Endodermal cell (in vitro differentiated cells): Measurements from ENCODE around the gene DNASE1L3. TPM values are rescaled to one million over a fixed set of nuclear protein-coding genes. Genes with fewer than 3 reads are reported as not detected.
"Not testable (repeated sequence)": the region's sequence is repeated elsewhere in the genome, so short reads cannot be mapped to it uniquely, and the experiment has no call there.

Experiments used
- DNase-seq: peaks from one replicate; pipeline ENCODE4 v3.0.0-alpha.2; 2017
- H3K27ac ChIP-seq: 2 replicates; pipeline ENCODE4 v1.5.1; 2013; ENCODE audit warnings: mild to moderate bottlenecking, low read depth, low read length, moderate library complexity
- H3K27me3 ChIP-seq: 2 replicates; pipeline ENCODE4 v1.6.1; 2013; ENCODE audit warnings: mild to moderate bottlenecking, low read length, moderate library complexity; ENCODE audit not compliant: insufficient read depth, control insufficient read depth, poor library complexity, severe bottlenecking
- H3K36me3 ChIP-seq: 2 replicates; pipeline ENCODE4 v1.7.0; 2013; ENCODE audit warnings: mild to moderate bottlenecking, low read length, moderate library complexity; ENCODE audit not compliant: control insufficient read depth, insufficient read depth
- H3K4me1 ChIP-seq: one replicate; pipeline ENCODE4 v1.7.0; 2013; ENCODE audit warnings: low read length; ENCODE audit not compliant: control insufficient read depth, insufficient read depth
- H3K4me3 ChIP-seq: 2 replicates; pipeline ENCODE4 v1.5.1; 2013; ENCODE audit warnings: mild to moderate bottlenecking, low read length, moderate library complexity
- H3K9ac ChIP-seq: 2 replicates; pipeline ENCODE4 v1.6.1; 2013; ENCODE audit warnings: mild to moderate bottlenecking, low read length, moderate library complexity; ENCODE audit not compliant: poor library complexity, severe bottlenecking; ENCODE audit errors: extremely low read depth
- H3K9me3 ChIP-seq: 2 replicates; pipeline ENCODE4 v1.6.1; 2013; ENCODE audit warnings: mild to moderate bottlenecking, low read length, moderate library complexity; ENCODE audit not compliant: control insufficient read depth
- H3K27ac Mint-ChIP-seq: 2 replicates; pipeline ENCODE4 v1.8.0; 2020; ENCODE audit warnings: mixed read lengths
- H3K27me3 Mint-ChIP-seq: 2 replicates; pipeline ENCODE4 v1.8.0; 2021; ENCODE audit warnings: mild to moderate bottlenecking, mixed read lengths; ENCODE audit not compliant: insufficient read depth
- H3K36me3 Mint-ChIP-seq: 2 replicates; pipeline ENCODE4 v1.8.0; 2020; ENCODE audit warnings: low read depth, mixed read lengths
- H3K4me1 Mint-ChIP-seq: 2 replicates; pipeline ENCODE4 v1.8.0; 2020; ENCODE audit warnings: mixed read lengths
- H3K4me3 Mint-ChIP-seq: 2 replicates; pipeline ENCODE4 v1.8.0; 2020; ENCODE audit warnings: mild to moderate bottlenecking, moderate library complexity, mixed read lengths
- H3K9me3 Mint-ChIP-seq: 2 replicates; pipeline ENCODE4 v1.8.0; 2020; ENCODE audit warnings: mild to moderate bottlenecking, mixed read lengths
- WGBS, 2 experiments: methylation state at CpG; one replicate each; pipeline versions ENCODE4 v1.1.5 to v1.1.7; 2013; ENCODE audit warnings: missing lambda C conversion rate in 2 of 2, mixed read lengths in 1 of 2; ENCODE audit not compliant: insufficient coverage in 1 of 2, insufficient read length in 1 of 2; 5-methylcytosine and 5-hydroxymethylcytosine counted together
- total RNA-seq, 2 donors: library from RNA; stranded (reverse); fragmentation: NEBNext Ultra II Directional in 1 of 2; extraction: Animal tissue kit (Norgen Biotek cat#: 25700) in 1 of 2; gene quantifications; 2 replicates in 1 of 2; 3 replicates in 1 of 2; pipeline ENCODE4 v1.2.1, GENCODE V29; 2021
- TF ChIP-seq, protein P1 (sequence below): fragments of 200-600 bp; sonication (generic); conservative IDR thresholded peaks from 2 replicates; pipeline ENCODE4 v1.5.0; 2021; ENCODE audit warnings: antibody characterized with exemption, mild to moderate bottlenecking

The DNASE1L3 gene
- total RNA-seq, 2 donors from 2014 or later, result not detected

DNA sequence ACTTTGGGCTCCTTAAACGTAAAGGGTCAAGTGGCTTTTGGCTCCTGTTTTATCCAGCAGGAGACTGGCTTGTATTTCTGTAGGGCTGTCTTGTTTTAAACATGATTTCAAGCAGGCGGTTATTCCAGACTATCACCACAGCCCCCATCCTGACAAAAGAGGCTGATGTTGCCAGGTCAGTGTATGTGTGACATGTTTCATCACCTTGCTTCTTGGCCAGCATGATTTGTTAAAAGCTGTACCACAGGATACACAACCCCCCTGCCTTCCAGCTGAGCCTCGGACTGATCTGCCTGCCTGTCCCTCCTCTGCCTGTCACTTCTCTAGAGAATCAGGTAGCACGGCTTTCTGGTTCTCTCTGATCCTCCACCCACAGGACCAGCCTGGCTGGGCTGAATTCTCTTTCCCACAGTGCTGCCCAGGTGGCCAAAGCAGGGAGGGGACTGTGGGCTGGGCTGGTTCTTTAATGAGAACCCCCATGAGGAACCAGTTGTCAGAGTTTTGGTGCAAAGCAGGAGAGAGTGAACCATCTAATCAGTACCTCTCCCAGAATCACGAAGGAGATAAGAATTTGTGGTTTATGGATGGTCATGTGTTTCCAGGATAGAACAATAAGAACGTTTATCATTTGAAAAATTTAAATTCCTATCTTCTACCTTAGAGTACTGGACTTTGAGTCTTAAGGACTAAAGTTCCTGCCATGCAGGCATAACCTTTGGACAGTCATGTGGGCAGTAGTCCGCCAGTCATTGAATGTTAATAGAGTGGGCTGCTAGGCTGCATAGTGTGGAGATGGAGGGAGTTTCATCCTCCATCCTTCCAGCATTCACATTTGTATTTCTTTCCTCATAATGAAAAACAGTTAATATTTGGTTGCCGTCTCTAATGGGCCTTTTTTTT, 35.6 kb upstream of the DNASE1L3 start:
- WGBS, 2 experiments, result 81 to 85% methylated on average over 5 to 8 of the region's 8 CpGs
- Mint-ChIP-seq H3K36me3 (peaks cover under 1% of the 10 kb centered on the region), H3K27me3 (no peaks in the 10 kb centered on the region), H3K4me3 (no peak overlapping the region), H3K4me1 (peaks cover 22% of the 10 kb centered on the region), H3K9me3 (no peaks in the 10 kb centered on the region), H3K27ac (no peak overlapping the region)
- TF ChIP-seq, protein P1, sequence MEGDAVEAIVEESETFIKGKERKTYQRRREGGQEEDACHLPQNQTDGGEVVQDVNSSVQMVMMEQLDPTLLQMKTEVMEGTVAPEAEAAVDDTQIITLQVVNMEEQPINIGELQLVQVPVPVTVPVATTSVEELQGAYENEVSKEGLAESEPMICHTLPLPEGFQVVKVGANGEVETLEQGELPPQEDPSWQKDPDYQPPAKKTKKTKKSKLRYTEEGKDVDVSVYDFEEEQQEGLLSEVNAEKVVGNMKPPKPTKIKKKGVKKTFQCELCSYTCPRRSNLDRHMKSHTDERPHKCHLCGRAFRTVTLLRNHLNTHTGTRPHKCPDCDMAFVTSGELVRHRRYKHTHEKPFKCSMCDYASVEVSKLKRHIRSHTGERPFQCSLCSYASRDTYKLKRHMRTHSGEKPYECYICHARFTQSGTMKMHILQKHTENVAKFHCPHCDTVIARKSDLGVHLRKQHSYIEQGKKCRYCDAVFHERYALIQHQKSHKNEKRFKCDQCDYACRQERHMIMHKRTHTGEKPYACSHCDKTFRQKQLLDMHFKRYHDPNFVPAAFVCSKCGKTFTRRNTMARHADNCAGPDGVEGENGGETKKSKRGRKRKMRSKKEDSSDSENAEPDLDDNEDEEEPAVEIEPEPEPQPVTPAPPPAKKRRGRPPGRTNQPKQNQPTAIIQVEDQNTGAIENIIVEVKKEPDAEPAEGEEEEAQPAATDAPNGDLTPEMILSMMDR, result no peak
- Histone ChIP-seq H3K4me3 (no peak overlapping the region), H3K9ac (no peak overlapping the region), H3K36me3 (no peaks in the 10 kb centered on the region), H3K27ac (no peak overlapping the region), H3K4me1 (peaks cover 6% of the 10 kb centered on the region), H3K27me3 (no peaks in the 10 kb centered on the region), H3K9me3 (no peaks in the 10 kb centered on the region)
- peak; percentile 59 for DNase-seq

DNA sequence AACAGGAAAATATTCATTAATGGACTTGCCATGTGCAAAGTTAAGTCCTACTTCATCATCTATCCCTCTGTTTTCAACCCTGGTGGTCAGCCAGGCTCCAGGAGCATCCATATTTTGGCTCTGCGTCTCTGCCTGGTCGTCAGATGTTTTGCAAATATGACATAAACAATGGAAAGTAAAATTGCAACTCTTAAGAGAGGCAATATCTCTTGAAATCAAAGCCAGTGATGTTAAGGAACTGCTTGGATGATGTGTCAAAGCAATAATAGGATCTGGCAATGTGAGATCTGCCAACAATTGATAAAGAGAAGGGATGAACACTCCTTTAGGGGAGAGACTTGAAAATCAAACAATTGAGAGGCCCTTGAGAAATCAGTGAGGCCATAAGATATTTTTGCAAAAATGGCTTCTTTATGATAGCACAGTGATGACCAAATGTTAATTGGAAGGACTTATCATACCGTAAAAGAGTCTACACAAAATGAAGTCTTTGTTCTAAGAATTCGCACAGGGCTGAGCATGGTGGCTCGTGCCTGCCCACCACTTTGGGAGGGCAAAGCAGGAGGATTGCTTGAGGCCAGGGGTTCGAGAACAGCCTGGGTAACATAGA, 33.3 kb upstream of the DNASE1L3 start:
- Mint-ChIP-seq H3K27me3 (peaks cover 6% of the 10 kb centered on the region), H3K9me3 (no peaks in the 10 kb centered on the region), H3K4me3 (no peak overlapping the region), H3K4me1 (peaks cover 11% of the 10 kb centered on the region), H3K36me3 (no peaks in the 10 kb centered on the region), H3K27ac (no peak overlapping the region)
- Histone ChIP-seq H3K36me3 (no peaks in the 10 kb centered on the region), H3K4me3 (no peak overlapping the region), H3K27ac (no peak overlapping the region), H3K4me1 (no peaks in the 10 kb centered on the region), H3K9me3 (no peaks in the 10 kb centered on the region), H3K27me3 (peaks cover 6% of the 10 kb centered on the region), H3K9ac (no peak overlapping the region)
- WGBS, 2 experiments, result 94 to 95% methylated on average over 6 of the region's 6 CpGs
- no peak for DNase-seq
- TF ChIP-seq, protein P1, result no peak

DNA sequence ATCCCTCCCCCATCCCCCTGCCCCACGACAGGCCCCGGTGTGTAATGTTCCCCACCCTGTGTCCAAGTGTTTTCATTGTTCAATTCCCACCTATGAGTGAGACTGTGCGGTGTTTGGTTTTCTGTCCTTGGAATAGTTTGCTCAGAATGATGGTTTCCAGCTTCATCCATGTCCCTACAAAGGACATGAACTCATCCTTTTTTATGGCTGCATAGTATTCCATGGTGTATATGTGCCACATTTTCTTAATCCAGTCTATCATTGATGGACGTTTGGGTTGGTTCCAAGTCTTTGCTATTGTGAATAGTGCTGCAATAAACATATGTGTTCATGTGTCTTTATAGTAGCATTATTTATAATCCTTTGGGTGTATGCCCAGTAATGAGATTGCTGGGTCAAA, 32.1 kb upstream of the DNASE1L3 start:
- peaks cover 16% of the 10 kb centered on the region for H3K27me3 ChIP-seq
- H3K4me3 ChIP-seq, H3K36me3 ChIP-seq, H3K9me3 ChIP-seq, H3K27ac ChIP-seq, H3K27ac Mint-ChIP-seq, H3K9ac ChIP-seq, H3K4me3 Mint-ChIP-seq, DNase-seq, H3K4me1 ChIP-seq, H3K9me3 Mint-ChIP-seq, H3K36me3 Mint-ChIP-seq: not testable (repeated sequence)
- peaks cover 15% of the 10 kb centered on the region for H3K27me3 Mint-ChIP-seq
- H3K4me1 Mint-ChIP-seq, result peaks cover 14% of the 10 kb centered on the region
- 70% methylated on average over 3 of the region's 4 CpGs; no CpG with 5 or more reads in 1 of the 2 experiments for WGBS, 2 experiments
